ENCODE results near the gene COPS2. TPM values are rescaled to one million over a fixed set of nuclear protein-coding genes. Genes with fewer than 3 reads are reported as not detected.

COPS2 gene
- total RNA-seq, 6 experiments from 2014 or later, result 23.1 to 38.9 (median 29.5) TPM

- Histone ChIP-seq H3K27ac (peak overlapping the region; percentile 65 to 80 (median 74)), H3K9me3 (no peaks in the 10 kb centered on the region), H3K36me3 (no peaks in the 10 kb centered on the region), H3K27me3 (no peaks in the 10 kb centered on the region), H3K4me1 (peaks cover 0 to 25% (median 3%) of the 10 kb centered on the region in 4 donors), H3K4me3 (peak overlapping the region; percentile 73 to 87 (median 82))
- DNase-seq, result no peak
- peak in 1 of 4 donors; percentile 11 for ATAC-seq
- WGBS (ENCODE audit: insufficient coverage, low coverage, low lambda C conversion rate, missing lambda C conversion rate), result under 1% methylated on average over 7 of the region's 7 CpGs
- TF ChIP-seq, protein P1, sequence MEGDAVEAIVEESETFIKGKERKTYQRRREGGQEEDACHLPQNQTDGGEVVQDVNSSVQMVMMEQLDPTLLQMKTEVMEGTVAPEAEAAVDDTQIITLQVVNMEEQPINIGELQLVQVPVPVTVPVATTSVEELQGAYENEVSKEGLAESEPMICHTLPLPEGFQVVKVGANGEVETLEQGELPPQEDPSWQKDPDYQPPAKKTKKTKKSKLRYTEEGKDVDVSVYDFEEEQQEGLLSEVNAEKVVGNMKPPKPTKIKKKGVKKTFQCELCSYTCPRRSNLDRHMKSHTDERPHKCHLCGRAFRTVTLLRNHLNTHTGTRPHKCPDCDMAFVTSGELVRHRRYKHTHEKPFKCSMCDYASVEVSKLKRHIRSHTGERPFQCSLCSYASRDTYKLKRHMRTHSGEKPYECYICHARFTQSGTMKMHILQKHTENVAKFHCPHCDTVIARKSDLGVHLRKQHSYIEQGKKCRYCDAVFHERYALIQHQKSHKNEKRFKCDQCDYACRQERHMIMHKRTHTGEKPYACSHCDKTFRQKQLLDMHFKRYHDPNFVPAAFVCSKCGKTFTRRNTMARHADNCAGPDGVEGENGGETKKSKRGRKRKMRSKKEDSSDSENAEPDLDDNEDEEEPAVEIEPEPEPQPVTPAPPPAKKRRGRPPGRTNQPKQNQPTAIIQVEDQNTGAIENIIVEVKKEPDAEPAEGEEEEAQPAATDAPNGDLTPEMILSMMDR (IDR thresholded peaks at IDR 0.05), result no peak
- no peak for TF ChIP-seq POLR2A (IDR thresholded peaks at IDR 0.05)
- intact Hi-C loops (cut with DNase I), result no loop called here
These were observed 645 bp downstream of the COPS2 start for GRCh38 chr15:49154799-49155109.

GRCh38 chr15:49154359-49154758, 1.0 kb downstream of the COPS2 start:
- Histone ChIP-seq H3K27ac (peak overlapping the region in 1 of 3 donors; percentile 65), H3K4me3 (peak overlapping the region; percentile 73 to 87 (median 82)), H3K36me3 (no peaks in the 10 kb centered on the region), H3K4me1 (peaks cover 0 to 25% (median 3%) of the 10 kb centered on the region in 4 donors), H3K27me3 (no peaks in the 10 kb centered on the region), H3K9me3 (no peaks in the 10 kb centered on the region)
- no peak for TF ChIP-seq POLR2A (IDR thresholded peaks at IDR 0.05)
- TF ChIP-seq, protein P1 (IDR thresholded peaks at IDR 0.05), result no peak
- intact Hi-C loops (cut with DNase I), result no loop called here
- DNase-seq, result no peak
- no peak for ATAC-seq
- 14% methylated on average over 8 of the region's 8 CpGs for WGBS (ENCODE audit: insufficient coverage, low coverage, low lambda C conversion rate, missing lambda C conversion rate)

- ATAC-seq (no peak), DNase-seq (no peak)
- peaks cover 0 to 28% (median 3%) of the 10 kb centered on the region in 4 donors for H3K4me1 ChIP-seq
- intact Hi-C loops (cut with DNase I), result no loop called here
- no peak overlapping the region for H3K27ac ChIP-seq
- TF ChIP-seq, protein P1 (IDR thresholded peaks at IDR 0.05), result no peak
- no peak for TF ChIP-seq POLR2A (IDR thresholded peaks at IDR 0.05)
- H3K27me3 ChIP-seq, result no peaks in the 10 kb centered on the region
- WGBS (ENCODE audit: insufficient coverage, low coverage, low lambda C conversion rate, missing lambda C conversion rate), result 89% methylated on average over 5 of the region's 9 CpGs
- no peaks in the 10 kb centered on the region for H3K9me3 ChIP-seq
- H3K4me3 ChIP-seq, result no peak overlapping the region
- no peaks in the 10 kb centered on the region for H3K36me3 ChIP-seq
These were observed 2.7 kb downstream of the COPS2 start for GRCh38 chr15:49152552-49153312.

GRCh38 chr15:49151831-49152230, 3.6 kb downstream of the COPS2 start:
- ATAC-seq (no peak), DNase-seq (no peak)
- TF ChIP-seq, protein P1 (IDR thresholded peaks at IDR 0.05), result no peak
- no peak for TF ChIP-seq POLR2A (IDR thresholded peaks at IDR 0.05)
- Histone ChIP-seq H3K27me3 (no peaks in the 10 kb centered on the region), H3K27ac (no peak overlapping the region), H3K4me1 (peaks cover 0 to 26% (median 3%) of the 10 kb centered on the region in 4 donors), H3K4me3 (no peak overlapping the region), H3K36me3 (no peaks in the 10 kb centered on the region), H3K9me3 (no peaks in the 10 kb centered on the region)
- WGBS (ENCODE audit: insufficient coverage, low coverage, low lambda C conversion rate, missing lambda C conversion rate), result 78% methylated on average over 3 of the region's 3 CpGs
- intact Hi-C loops (cut with DNase I), result no loop called here

Data from right lobe of liver (tissue), 6 donors.